Thymus (tissue), 14 donors: ENCODE measurements around the gene FXYD5. TPM values are rescaled to one million over a fixed set of nuclear protein-coding genes. Genes with fewer than 3 reads are reported as not detected.

Experiments used
- DNase-seq, 9 donors: peaks; one replicate each; pipeline ENCODE4 v3.0.0-alpha.2; 2013; ENCODE audit warnings: low spot score in 9 of 9, low read depth in 6 of 9, missing footprints in 1 of 9
- H3K27ac ChIP-seq, 2 donors: one replicate each; pipeline ENCODE4 v1.5.1; 2013; ENCODE audit warnings: control low read depth in 1 of 2, low read depth in 1 of 2, low read length in 1 of 2, mild to moderate bottlenecking in 1 of 2, moderate library complexity in 1 of 2
- H3K27me3 ChIP-seq, 2 donors: one replicate each; pipeline ENCODE4 v1.5.1; 2013; ENCODE audit warnings: low read length in 1 of 2; ENCODE audit not compliant: control insufficient read depth in 2 of 2, insufficient read depth in 1 of 2
- H3K36me3 ChIP-seq, 2 donors: one replicate each; pipeline ENCODE4 v1.5.1; 2013; ENCODE audit warnings: low read length in 1 of 2, mild to moderate bottlenecking in 1 of 2, moderate library complexity in 1 of 2; ENCODE audit not compliant: control insufficient read depth in 2 of 2, insufficient read depth in 2 of 2
- H3K4me1 ChIP-seq, 2 donors: one replicate each; pipeline ENCODE4 v1.5.1; 2013; ENCODE audit warnings: low read length in 2 of 2; ENCODE audit not compliant: control insufficient read depth in 2 of 2, insufficient read depth in 2 of 2
- H3K4me3 ChIP-seq, 2 donors: one replicate each; pipeline ENCODE4 v1.5.1; 2013; ENCODE audit warnings: low read length in 2 of 2, control low read depth in 1 of 2, mild to moderate bottlenecking in 1 of 2
- H3K9me3 ChIP-seq, 2 donors: one replicate each; pipeline ENCODE4 v1.5.1; 2013; ENCODE audit warnings: low read length in 1 of 2, mild to moderate bottlenecking in 1 of 2; ENCODE audit not compliant: control insufficient read depth in 2 of 2, insufficient read depth in 1 of 2
- WGBS: extraction: QIAGEN DNeasy Blood & Tissue Kit; methylation state at CpG from one replicate; pipeline ENCODE4 v1.1.7; 2013; 5-methylcytosine and 5-hydroxymethylcytosine counted together
- long read RNA-seq, 10 donors: transcript quantifications; one replicate each; lab custom pipeline, GENCODE V29; 2026
- polyA plus RNA-seq: library from polyadenylated mRNA; stranded (reverse); fragments of 200-250 nt; gene quantifications from one replicate; pipeline ENCODE4 v1.2.3, GENCODE V29; 2013
- total RNA-seq: library from RNA; stranded (reverse); fragments of 120-200 nt; gene quantifications from one replicate; pipeline ENCODE4 v1.2.4, GENCODE V29; 2013
- donor health status: healthy.

Gene FXYD5, protein sequence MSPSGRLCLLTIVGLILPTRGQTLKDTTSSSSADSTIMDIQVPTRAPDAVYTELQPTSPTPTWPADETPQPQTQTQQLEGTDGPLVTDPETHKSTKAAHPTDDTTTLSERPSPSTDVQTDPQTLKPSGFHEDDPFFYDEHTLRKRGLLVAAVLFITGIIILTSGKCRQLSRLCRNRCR
- 42.6 TPM for total RNA-seq
- 136 TPM for polyA plus RNA-seq
- long read RNA-seq, donor 1, partial matches to known transcripts, result 0 of 4 reads
- long read RNA-seq, donor 1, other reads (novel, unspliced or antisense), result 0 of 4 reads
- long read RNA-seq, donor 2, transcript FXYD5-201 (8 exons, 1,580 nt), result minor isoform, 5 of 36 reads
- long read RNA-seq, donor 2, transcript FXYD5-204 (9 exons, 872 nt), result major isoform, 27 of 36 reads
- long read RNA-seq, donor 2, partial matches to known transcripts, result 0 of 36 reads
- long read RNA-seq, donor 2, other reads (novel, unspliced or antisense), result 0 of 36 reads
- long read RNA-seq, donor 3, transcript FXYD5-204 (9 exons, 872 nt), result major isoform, 13 of 21 reads
- long read RNA-seq, donor 3, partial matches to known transcripts, result 0 of 21 reads
- long read RNA-seq, donor 3, other reads (novel, unspliced or antisense), result 0 of 21 reads
- long read RNA-seq, donor 4, transcript FXYD5-204 (9 exons, 872 nt), result major isoform, 11 of 15 reads
- long read RNA-seq, donor 4, partial matches to known transcripts, result 0 of 15 reads
- long read RNA-seq, donor 4, other reads (novel, unspliced or antisense), result 0 of 15 reads
- long read RNA-seq, donor 5, transcript FXYD5-204 (9 exons, 872 nt), result major isoform, 10 of 37 reads
- long read RNA-seq, donor 5, partial matches to known transcripts, result 18 of 37 reads
- long read RNA-seq, donor 5, other reads (novel, unspliced or antisense), result 0 of 37 reads
- long read RNA-seq, donor 6, transcript FXYD5-204 (9 exons, 872 nt), result major isoform, 14 of 17 reads
- long read RNA-seq, donor 6, partial matches to known transcripts, result 0 of 17 reads
- long read RNA-seq, donor 6, other reads (novel, unspliced or antisense), result 0 of 17 reads
- long read RNA-seq, donor 7, transcript FXYD5-204 (9 exons, 872 nt), result major isoform, 27 of 30 reads
- long read RNA-seq, donor 7, partial matches to known transcripts, result 0 of 30 reads
- long read RNA-seq, donor 7, other reads (novel, unspliced or antisense), result 0 of 30 reads
- long read RNA-seq, donor 8, transcript FXYD5-204 (9 exons, 872 nt), result major isoform, 13 of 18 reads
- long read RNA-seq, donor 8, partial matches to known transcripts, result 0 of 18 reads
- long read RNA-seq, donor 8, other reads (novel, unspliced or antisense), result 0 of 18 reads
- long read RNA-seq, donor 9, transcript FXYD5-204 (9 exons, 872 nt), result major isoform, 10 of 17 reads
- long read RNA-seq, donor 9, transcript FXYD5-201 (8 exons, 1,580 nt), result minor isoform, 5 of 17 reads
- long read RNA-seq, donor 9, partial matches to known transcripts, result 0 of 17 reads
- long read RNA-seq, donor 9, other reads (novel, unspliced or antisense), result 0 of 17 reads
- long read RNA-seq, donor 10, transcript FXYD5-204 (9 exons, 872 nt), result major isoform, 17 of 24 reads
- long read RNA-seq, donor 10, transcript FXYD5-201 (8 exons, 1,580 nt), result minor isoform, 6 of 24 reads
- long read RNA-seq, donor 10, partial matches to known transcripts, result 0 of 24 reads
- long read RNA-seq, donor 10, other reads (novel, unspliced or antisense), result 0 of 24 reads

DNA sequence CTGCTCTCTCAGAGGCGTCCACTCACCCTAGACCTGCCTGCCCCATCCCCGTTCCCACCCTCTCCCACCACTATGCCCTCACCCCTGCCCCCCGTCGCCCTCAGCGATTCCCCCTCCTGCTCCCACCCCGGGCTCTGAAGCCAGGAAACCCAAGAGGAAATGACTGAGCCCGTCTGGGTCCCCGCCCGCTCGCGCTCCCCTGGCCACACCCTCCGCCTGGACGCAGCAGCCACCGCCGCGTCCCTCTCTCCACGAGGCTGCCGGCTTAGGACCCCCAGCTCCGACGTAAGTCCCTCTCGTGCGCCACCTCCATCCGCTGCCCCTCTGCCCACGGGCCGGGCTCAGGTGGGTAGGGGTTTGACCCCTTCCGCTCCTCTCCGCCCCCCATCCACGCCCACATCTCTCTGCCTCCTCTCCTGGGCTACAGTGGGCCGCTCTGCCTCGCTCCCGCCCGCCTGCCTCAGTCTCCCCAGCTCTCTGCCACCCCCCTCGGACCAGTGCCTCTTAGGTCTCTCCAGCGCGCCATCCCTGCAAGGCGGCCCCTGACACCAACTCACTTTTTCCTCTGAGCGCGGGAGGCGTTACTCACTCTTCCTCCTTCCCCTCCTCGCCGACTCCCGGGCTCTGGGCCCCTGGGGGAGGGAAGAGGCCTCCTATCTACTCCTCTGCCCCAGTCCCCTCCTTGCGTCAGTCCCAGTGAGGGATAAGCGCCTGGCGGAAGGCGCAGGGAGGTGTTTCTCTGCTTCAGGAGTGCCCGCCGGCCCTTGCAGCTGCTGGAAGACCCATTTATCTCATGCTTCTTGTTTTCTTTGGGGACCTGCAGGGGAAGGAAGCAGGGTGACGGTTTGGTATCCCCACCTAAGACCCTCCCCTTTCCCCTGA, at the start of gene FXYD5:
TSS of gene FXYD5 (plus strand) at position 211 of the 882 bp plus-strand sequence. CDS start 816 bp downstream, outside the sequence.
- H3K27me3 ChIP-seq, result peaks cover 6 to 39% of the 10 kb centered on the region in 2 donors

DNA sequence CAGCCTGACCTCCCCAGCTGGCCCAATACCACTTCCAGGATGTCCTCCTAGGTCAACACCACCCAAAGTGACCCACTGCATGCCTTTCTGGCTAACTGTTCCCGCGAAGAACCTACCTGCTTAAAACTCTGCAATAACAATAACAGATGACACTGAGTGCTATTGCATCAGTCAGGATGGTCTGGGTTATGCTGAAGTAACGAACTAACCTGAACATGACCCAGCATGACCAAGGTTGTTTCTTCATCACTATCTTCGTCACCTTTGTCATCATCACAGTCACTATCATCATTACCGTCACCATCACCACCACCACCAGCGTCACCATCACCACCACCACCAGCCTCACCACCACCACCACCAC, 49.5 kb upstream of the FXYD5 start:
- H3K4me3 ChIP-seq, result no peak overlapping the region
- H3K9me3 ChIP-seq, result peaks cover 0 to 12% of the 10 kb centered on the region in 2 donors
- DNase-seq, result no peak
- no peak overlapping the region for H3K27ac ChIP-seq
- peaks cover 0 to 3% of the 10 kb centered on the region in 2 donors for H3K27me3 ChIP-seq
- H3K36me3 ChIP-seq, result no peaks in the 10 kb centered on the region
- 98% methylated on average over 6 of the region's 6 CpGs for WGBS
- H3K4me1 ChIP-seq, result no peaks in the 10 kb centered on the region

More for the DNA sequence above, at the start of gene FXYD5:
- Histone ChIP-seq H3K4me1 (peaks cover 18 to 26% of the 10 kb centered on the region in 2 donors), H3K27ac (peak within 1 kb of the TSS in 1 of 2 donors; percentile 74), H3K4me3 (peak within 1 kb of the TSS; percentile 57 to 83), H3K9me3 (no peaks in the 10 kb centered on the region), H3K36me3 (peaks cover 13 to 17% of the 10 kb centered on the region in 2 donors)
- under 1% methylated on average over 49 of the region's 49 CpGs for WGBS
- DNase-seq, result peak in 3 of 9 donors; percentile 21 to 62 (median 42)

DNA sequence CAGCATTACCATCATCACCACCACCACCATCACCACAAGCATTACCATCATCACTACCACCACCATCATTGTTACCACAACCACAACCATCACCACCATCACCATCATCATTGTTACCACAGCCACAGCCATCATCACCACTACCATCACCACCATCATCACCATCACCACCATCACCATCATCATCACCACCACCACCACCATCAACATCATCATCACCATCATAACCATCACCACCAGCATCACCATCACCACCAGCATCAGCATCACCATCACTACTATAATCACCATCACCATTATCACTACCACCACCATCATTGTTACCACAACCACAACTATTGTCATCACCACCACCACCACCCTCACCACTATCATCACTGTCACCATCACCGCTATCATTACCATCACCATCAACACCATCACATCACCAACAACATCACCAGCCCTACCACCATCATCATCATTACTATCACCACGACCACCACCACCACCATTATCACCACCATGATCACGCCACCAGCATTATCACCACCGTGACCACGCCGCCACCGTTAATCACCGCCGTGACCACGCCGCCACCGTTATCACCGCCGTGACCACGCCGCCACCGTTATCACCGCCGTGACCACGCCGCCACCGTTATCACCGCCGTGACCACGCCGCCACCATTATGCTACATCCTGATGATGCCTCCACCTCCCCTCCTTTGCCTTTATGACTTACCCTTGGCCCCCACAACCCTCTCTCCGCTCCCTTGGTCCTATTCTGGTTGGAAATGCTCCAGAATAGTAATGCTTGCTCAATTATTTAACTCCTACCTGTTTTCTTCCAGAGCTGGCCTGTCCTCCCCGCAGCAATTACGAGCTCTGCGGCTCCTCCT, 48.9 kb upstream of the FXYD5 start:
- WGBS, result 83% methylated on average over 30 of the region's 30 CpGs
- H3K4me1 ChIP-seq, result no peaks in the 10 kb centered on the region
- DNase-seq, result no peak
- H3K27ac ChIP-seq, result no peak overlapping the region
- H3K36me3 ChIP-seq, result no peaks in the 10 kb centered on the region
- H3K27me3 ChIP-seq, result peaks cover 0 to 3% of the 10 kb centered on the region in 2 donors
- H3K4me3 ChIP-seq, result no peak overlapping the region
- peaks cover 0 to 12% of the 10 kb centered on the region in 2 donors for H3K9me3 ChIP-seq

DNA sequence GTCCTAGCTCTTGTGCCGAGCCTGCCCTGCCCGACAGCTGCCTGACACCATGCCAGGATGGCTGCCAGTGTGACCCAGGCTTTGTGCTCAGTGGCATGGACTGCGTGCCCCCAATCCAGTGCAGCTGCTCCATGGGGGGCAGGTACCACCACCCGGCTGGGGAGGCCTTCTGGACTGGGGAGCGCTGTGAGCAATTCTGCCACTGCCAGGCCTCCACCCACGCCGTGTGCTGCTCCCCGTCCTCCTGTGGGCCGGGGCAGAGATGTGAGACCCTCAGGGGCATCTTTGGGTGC, 48.3 kb upstream of the FXYD5 start:
- Histone ChIP-seq H3K4me1 (no peaks in the 10 kb centered on the region), H3K4me3 (no peak overlapping the region), H3K36me3 (no peaks in the 10 kb centered on the region), H3K27ac (no peak overlapping the region), H3K27me3 (peaks cover 0 to 3% of the 10 kb centered on the region in 2 donors), H3K9me3 (peaks cover 0 to 12% of the 10 kb centered on the region in 2 donors)
- WGBS, result 96% methylated on average over 9 of the region's 9 CpGs
- DNase-seq, result no peak

DNA sequence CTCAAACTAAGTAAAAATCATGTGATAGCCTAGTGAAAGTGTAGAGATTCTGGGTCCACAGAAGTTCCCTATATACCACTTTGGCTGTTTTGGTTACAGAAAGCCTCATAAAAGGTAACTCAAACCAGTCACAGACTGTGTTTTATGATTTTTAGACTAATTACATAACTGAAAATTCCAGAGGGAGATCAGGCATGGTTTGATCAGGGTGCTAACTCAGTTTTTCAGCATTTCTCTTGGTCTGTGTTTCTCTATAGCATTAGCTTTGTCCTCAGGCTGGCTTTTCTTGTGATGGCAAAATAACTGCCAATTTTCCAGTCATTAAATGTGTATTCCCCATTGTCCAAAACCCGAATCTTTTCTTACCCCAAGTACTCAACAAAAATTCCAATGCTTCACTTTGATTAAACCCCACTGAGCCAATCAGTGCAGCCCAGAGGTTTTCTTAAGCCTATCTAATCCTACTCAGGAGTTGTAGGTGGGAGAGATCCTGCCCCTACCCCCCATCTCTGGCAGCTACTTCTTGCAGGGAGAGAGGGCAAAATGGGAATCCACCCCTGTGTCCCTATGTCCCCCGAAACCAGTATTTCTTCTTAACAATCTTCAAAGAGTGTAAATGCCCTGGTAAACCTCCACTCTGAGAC, 47.5 kb upstream of the FXYD5 start:
- Histone ChIP-seq H3K4me3 (no peak overlapping the region), H3K36me3 (no peaks in the 10 kb centered on the region), H3K9me3 (peaks cover 0 to 12% of the 10 kb centered on the region in 2 donors), H3K27ac (no peak overlapping the region), H3K4me1 (no peaks in the 10 kb centered on the region), H3K27me3 (peaks cover 0 to 3% of the 10 kb centered on the region in 2 donors)
- WGBS, result 47% methylated on average over 2 of the region's 2 CpGs
- DNase-seq, result no peak

DNA sequence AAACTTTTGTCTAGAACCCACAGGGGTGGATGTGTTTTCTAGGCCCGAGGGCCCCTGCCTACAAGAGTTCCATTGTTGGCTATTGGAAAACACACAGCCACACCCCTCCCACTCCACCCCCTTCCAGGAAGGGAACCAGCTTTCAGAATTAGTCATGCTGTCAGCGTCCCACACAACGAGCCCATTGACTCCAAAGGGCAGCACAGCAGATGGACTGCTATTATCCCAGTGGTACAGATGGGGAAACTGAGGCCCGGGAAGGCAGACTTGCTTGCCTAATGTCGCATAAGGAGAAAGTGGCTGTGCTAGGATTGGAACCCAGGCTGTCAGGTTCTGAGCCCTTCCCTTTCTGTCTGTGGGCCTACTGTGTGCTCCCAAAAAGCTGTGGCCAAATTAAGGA, 47.0 kb upstream of the FXYD5 start:
- no peak for DNase-seq
- H3K36me3 ChIP-seq, result no peaks in the 10 kb centered on the region
- peaks cover 0 to 3% of the 10 kb centered on the region in 2 donors for H3K27me3 ChIP-seq
- H3K9me3 ChIP-seq, result peaks cover 0 to 12% of the 10 kb centered on the region in 2 donors
- H3K4me1 ChIP-seq, result no peaks in the 10 kb centered on the region
- 55% methylated on average over 5 of the region's 5 CpGs for WGBS
- H3K4me3 ChIP-seq, result no peak overlapping the region
- H3K27ac ChIP-seq, result no peak overlapping the region

DNA sequence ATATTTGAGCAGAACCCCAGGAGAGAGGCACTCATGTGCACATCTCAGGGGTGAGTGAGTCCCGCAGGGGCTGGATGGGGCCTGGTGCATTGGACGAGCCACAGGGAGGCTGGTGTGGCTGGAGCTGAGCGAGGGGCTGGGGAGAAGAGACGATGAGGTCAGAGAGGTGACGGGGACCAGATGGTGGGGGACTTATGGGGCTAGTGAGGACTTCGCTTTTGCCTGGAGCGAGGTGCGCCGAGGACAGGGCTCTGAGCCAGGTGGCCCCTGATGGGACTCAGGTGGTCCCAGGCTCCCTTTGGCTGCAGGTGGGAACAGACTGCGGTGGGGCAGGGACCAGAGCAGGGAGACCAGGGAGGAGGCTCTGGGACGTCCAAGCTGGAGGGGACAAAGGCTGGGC, 45.8 kb upstream of the FXYD5 start:
- no peak overlapping the region for H3K27ac ChIP-seq
- peaks cover 0 to 12% of the 10 kb centered on the region in 2 donors for H3K9me3 ChIP-seq
- 90% methylated on average over 11 of the region's 11 CpGs for WGBS
- H3K4me3 ChIP-seq, result no peak overlapping the region
- no peaks in the 10 kb centered on the region for H3K36me3 ChIP-seq
- H3K27me3 ChIP-seq, result peaks cover 0 to 3% of the 10 kb centered on the region in 2 donors
- H3K4me1 ChIP-seq, result no peaks in the 10 kb centered on the region
- no peak for DNase-seq
